Keratinocyte (primary cell): ENCODE data around the gene TUBGCP4. TPM values are rescaled to one million over a fixed set of nuclear protein-coding genes. Genes with fewer than 3 reads are reported as not detected.

Experiments
- DNase-seq: peaks from one replicate; pipeline ENCODE4 v3.0.0-alpha.2; 2011; ENCODE audit warnings: low read depth, missing footprints, low spot score
- FAIRE-seq: peaks from 2 replicates; lab custom pipeline; 2011; peaks lifted over from hg19 to GRCh38; lab: Jason Lieb, UNC
- H2AFZ ChIP-seq: 2 replicates; pipeline ENCODE4 v1.6.0; 2012; ENCODE audit warnings: low read length, control low read depth, inconsistent platforms; ENCODE audit not compliant: control insufficient read depth
- H3K27ac ChIP-seq: 2 replicates; pipeline ENCODE4 v1.5.1; 2011; ENCODE audit warnings: low read length; ENCODE audit not compliant: control insufficient read depth, insufficient read depth
- H3K27me3 ChIP-seq: 3 replicates; pipeline ENCODE4 v1.6.0; 2011; ENCODE audit warnings: low read length; ENCODE audit not compliant: control insufficient read depth, insufficient read depth; ENCODE audit errors: extremely low read depth
- H3K36me3 ChIP-seq, 2 experiments: 2 replicates in 1 of 2; 3 replicates in 1 of 2; pipeline ENCODE4 v1.5.1; 2011; ENCODE audit warnings: low read length in 2 of 2, mild to moderate bottlenecking in 1 of 2; ENCODE audit not compliant: control insufficient read depth in 2 of 2, insufficient read depth in 2 of 2; ENCODE audit errors: extremely low read depth in 1 of 2
- H3K4me1 ChIP-seq: 3 replicates; pipeline ENCODE4 v1.5.1; 2011; ENCODE audit warnings: low read length; ENCODE audit not compliant: control insufficient read depth, insufficient read depth; ENCODE audit errors: extremely low read depth
- H3K4me2 ChIP-seq: 3 replicates; pipeline ENCODE4 v1.6.0; 2011; ENCODE audit warnings: low read depth, low read length; ENCODE audit not compliant: control insufficient read depth, insufficient read depth; ENCODE audit errors: extremely low read depth
- H3K4me3 ChIP-seq, 3 experiments: fragments of 200-600 bp in 1 of 3; sonication (generic) in 1 of 3; 2 replicates in 2 of 3; 3 replicates in 1 of 3; pipeline ENCODE4 v1.5.1; 2011 to 2016; ENCODE audit warnings: low read length in 3 of 3, mild to moderate bottlenecking in 3 of 3, control low read depth in 2 of 3, inconsistent platforms in 1 of 3, low read depth in 1 of 3, mixed read lengths in 1 of 3, mixed run types in 1 of 3, moderate library complexity in 1 of 3; ENCODE audit not compliant: control insufficient read depth in 2 of 3, insufficient read depth in 2 of 3; ENCODE audit errors: extremely low read depth in 1 of 3
- H3K79me2 ChIP-seq: 2 replicates; pipeline ENCODE4 v1.6.0; 2012; ENCODE audit warnings: low read length; ENCODE audit not compliant: control insufficient read depth, insufficient read depth
- H3K9ac ChIP-seq: 3 replicates; pipeline ENCODE4 v1.6.0; 2011; ENCODE audit warnings: low read length; ENCODE audit not compliant: control insufficient read depth, insufficient read depth; ENCODE audit errors: extremely low read depth
- H3K9me1 ChIP-seq: 3 replicates; pipeline ENCODE4 v1.6.0; 2011; ENCODE audit warnings: low read length; ENCODE audit not compliant: control insufficient read depth, insufficient read depth; ENCODE audit errors: extremely low read depth
- H3K9me3 ChIP-seq: 2 replicates; pipeline ENCODE4 v1.5.1; 2012; ENCODE audit warnings: low read depth, low read length; ENCODE audit not compliant: control insufficient read depth
- H4K20me1 ChIP-seq: 3 replicates; pipeline ENCODE4 v1.6.0; 2011; ENCODE audit warnings: low read length; ENCODE audit not compliant: control insufficient read depth, insufficient read depth; ENCODE audit errors: extremely low read depth
- EZH2 ChIP-seq: IDR thresholded peaks from one replicate; pipeline ENCODE4 v1.6.1; 2012; ENCODE audit warnings: inconsistent platforms, mild to moderate bottlenecking, low read length, moderate library complexity
- dilution Hi-C: fragments of 300-500 bp; cut with MboI; formaldehyde crosslinking; loops from one replicate; pipeline ENCODE4 v1.7.0; 2020; ENCODE audit warnings: low sequenced_read_pairs; ENCODE audit not compliant: extremely low pct_ligation_motif_present
- polyA plus RNA-seq, 5 experiments: library from polyadenylated mRNA; depleted of rRNA in 3 of 5; stranded (reverse) in 3 of 5; stranded (forward) in 1 of 5; unstranded in 1 of 5; fragments of >200 nt; gene quantifications; 1 replicate in 1 of 5; 2 replicates in 3 of 5; 3 replicates in 1 of 5; pipeline versions ENCODE4 v1.2.1 to v1.2.3, GENCODE V29; 2011 to 2012; ENCODE audit warnings: missing spikeins in 2 of 5, low read depth in 1 of 5, low replicate concordance in 1 of 5
- TF ChIP-seq, protein P1 (sequence below), 3 experiments: IDR thresholded peaks in 1 of 3; conservative IDR thresholded peaks in 1 of 3; optimal IDR thresholded peaks in 1 of 3; 2 replicates in 2 of 3; 3 replicates in 1 of 3; pipeline versions ENCODE3 to v1.5.1; 2011; ENCODE audit warnings: low read length in 3 of 3, mild to moderate bottlenecking in 3 of 3, moderate library complexity in 2 of 3, control low read depth in 1 of 3, inconsistent platforms in 1 of 3; ENCODE audit not compliant: insufficient read depth in 2 of 3; ENCODE audit errors: extremely low read depth in 1 of 3

The TUBGCP4 gene
- polyA plus RNA-seq, 1 donor (not counting 4 experiments of a cell fraction or from before 2014, with no cell fraction given): 16.1 TPM

DNA sequence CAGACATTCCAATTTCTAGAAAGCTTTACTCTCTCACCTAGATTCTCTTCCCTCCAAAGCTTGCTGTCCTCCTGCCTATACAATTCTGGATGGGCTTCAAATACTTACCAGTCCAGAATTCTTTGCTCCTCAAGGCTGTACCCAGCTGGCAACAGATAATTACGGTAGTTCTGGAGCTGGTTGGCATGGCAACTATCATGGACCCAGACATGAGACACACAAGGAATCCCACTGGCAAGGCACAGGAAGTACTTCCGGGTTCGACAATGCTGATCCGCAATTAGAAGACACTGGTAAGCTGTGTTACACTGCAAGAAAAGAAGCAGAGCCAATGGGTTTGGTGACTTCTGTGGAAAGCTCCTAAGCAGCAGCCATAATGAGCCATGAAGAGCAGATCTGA, 37.9 kb downstream of the TUBGCP4 start:
- Histone ChIP-seq H3K27me3 (no peaks in the 10 kb centered on the region), H3K79me2 (no peaks in the 10 kb centered on the region), H3K4me3 (no peak overlapping the region), H3K4me2 (no peak overlapping the region), H3K9me1 (no peaks in the 10 kb centered on the region), H3K4me1 (no peaks in the 10 kb centered on the region), H3K36me3 (peaks cover 28 to 42% of the 10 kb centered on the region in 2 experiments), H3K9ac (no peak overlapping the region), H3K9me3 (no peaks in the 10 kb centered on the region), H2AFZ (no peak overlapping the region), H4K20me1 (no peaks in the 10 kb centered on the region), H3K27ac (no peak overlapping the region)
- no peak for TF ChIP-seq EZH2
- TF ChIP-seq, protein P1, sequence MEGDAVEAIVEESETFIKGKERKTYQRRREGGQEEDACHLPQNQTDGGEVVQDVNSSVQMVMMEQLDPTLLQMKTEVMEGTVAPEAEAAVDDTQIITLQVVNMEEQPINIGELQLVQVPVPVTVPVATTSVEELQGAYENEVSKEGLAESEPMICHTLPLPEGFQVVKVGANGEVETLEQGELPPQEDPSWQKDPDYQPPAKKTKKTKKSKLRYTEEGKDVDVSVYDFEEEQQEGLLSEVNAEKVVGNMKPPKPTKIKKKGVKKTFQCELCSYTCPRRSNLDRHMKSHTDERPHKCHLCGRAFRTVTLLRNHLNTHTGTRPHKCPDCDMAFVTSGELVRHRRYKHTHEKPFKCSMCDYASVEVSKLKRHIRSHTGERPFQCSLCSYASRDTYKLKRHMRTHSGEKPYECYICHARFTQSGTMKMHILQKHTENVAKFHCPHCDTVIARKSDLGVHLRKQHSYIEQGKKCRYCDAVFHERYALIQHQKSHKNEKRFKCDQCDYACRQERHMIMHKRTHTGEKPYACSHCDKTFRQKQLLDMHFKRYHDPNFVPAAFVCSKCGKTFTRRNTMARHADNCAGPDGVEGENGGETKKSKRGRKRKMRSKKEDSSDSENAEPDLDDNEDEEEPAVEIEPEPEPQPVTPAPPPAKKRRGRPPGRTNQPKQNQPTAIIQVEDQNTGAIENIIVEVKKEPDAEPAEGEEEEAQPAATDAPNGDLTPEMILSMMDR (optimal IDR thresholded peaks at IDR 0.05 in 1 of 3, IDR thresholded peaks at IDR 0.05 in 1 of 3, conservative IDR thresholded peaks at IDR 0.05 in 1 of 3; ENCODE audit: extremely low read depth in 1 of 3, insufficient read depth in 2 of 3, low read length in 3 of 3): no peak
- DNase-seq (no peak), FAIRE-seq (no peak)
- dilution Hi-C loops: no loop called here

DNA sequence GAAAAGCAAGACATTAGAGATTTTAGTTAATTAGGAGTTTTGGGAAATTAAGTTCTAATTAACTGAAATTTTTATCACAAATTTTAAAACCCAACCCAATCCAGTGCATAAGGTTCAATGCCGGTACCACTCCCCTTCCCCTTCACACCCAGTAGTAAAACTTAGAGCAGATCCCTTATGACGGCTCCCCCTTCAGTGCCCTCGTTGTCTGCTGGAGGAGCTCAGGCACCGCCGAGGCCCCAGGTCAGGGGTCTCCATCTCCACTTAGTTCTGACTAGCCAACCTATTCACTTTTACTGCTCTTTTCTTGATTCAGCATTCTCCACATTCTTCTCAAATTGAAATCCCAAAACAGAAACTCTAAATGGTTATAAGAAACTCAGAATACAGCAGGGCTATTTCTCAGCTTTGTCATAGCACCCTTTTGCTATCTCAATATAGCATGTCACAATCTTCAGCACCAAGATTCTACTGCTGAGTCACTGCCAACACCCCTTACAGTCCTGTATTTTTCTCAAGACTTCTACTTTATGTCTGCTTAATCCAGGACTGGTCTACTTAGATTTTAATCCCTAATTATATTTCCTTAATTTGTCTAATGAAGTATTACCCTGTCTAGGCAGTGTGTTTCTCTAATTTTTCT, 39.8 kb downstream of the TUBGCP4 start:
- TF ChIP-seq, protein P1 (optimal IDR thresholded peaks at IDR 0.05 in 1 of 3, IDR thresholded peaks at IDR 0.05 in 1 of 3, conservative IDR thresholded peaks at IDR 0.05 in 1 of 3; ENCODE audit: extremely low read depth in 1 of 3, insufficient read depth in 2 of 3, low read length in 3 of 3): no peak
- no peak for TF ChIP-seq EZH2
- Histone ChIP-seq H3K27me3 (no peaks in the 10 kb centered on the region), H3K9me1 (no peaks in the 10 kb centered on the region), H3K36me3 (peaks cover 28 to 37% of the 10 kb centered on the region in 2 experiments), H3K9ac (no peak overlapping the region), H2AFZ (no peak overlapping the region), H3K4me2 (no peak overlapping the region), H3K27ac (no peak overlapping the region), H3K79me2 (no peaks in the 10 kb centered on the region), H3K4me1 (no peaks in the 10 kb centered on the region), H3K9me3 (no peaks in the 10 kb centered on the region), H4K20me1 (no peaks in the 10 kb centered on the region), H3K4me3 (no peak overlapping the region)
- dilution Hi-C loops: no loop called here
- no peak for FAIRE-seq
- no peak for DNase-seq
